ENCODE measurements around the gene SPC25. TPM values are rescaled to one million over a fixed set of nuclear protein-coding genes. Genes with fewer than 3 reads are reported as not detected.

SPC25 gene
- total and polyA plus RNA-seq, 9 of the 15 experiments (the other 6 are each of a cell fraction or from before 2014, with no cell fraction given) = 44.8 to 100 (median 75.0) TPM

DNA sequence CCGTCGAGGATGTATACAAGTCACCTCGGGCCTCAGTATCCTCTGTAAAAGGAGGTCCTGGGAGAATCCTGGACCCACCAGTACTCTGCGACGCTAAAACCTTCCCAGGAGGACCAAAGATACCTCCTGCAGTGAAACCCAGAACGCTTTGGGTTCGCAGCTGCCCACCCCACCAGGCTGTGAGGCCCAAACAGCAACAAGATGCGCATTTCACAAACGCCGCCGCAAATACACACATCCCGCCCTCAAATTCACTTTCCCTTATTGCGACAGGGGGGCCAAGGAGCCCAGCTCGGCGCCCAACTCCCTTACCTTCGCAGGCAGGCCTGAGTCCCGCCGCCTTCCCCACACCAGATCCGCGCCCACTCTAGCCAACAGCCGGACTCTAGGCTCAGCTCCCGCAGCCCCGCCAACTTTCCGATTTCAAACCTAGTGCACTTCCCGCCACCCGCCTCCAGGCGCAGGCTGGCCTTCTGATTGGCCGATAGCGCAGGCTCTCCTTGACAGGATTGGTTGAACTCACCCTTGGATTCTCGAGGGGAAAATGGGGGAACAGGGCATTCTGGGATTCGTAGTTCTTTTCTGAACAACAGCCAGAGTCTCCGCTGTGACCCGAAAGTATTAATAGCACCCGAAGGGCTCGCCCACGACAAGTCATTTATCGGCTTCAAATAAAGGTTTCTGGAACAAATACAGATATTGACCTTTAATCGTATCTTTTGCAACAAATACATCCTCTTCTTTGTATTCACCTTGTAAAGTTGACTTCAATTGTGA lies at the start of gene SPC25 (continued):
- TF ChIP-seq, protein P1, sequence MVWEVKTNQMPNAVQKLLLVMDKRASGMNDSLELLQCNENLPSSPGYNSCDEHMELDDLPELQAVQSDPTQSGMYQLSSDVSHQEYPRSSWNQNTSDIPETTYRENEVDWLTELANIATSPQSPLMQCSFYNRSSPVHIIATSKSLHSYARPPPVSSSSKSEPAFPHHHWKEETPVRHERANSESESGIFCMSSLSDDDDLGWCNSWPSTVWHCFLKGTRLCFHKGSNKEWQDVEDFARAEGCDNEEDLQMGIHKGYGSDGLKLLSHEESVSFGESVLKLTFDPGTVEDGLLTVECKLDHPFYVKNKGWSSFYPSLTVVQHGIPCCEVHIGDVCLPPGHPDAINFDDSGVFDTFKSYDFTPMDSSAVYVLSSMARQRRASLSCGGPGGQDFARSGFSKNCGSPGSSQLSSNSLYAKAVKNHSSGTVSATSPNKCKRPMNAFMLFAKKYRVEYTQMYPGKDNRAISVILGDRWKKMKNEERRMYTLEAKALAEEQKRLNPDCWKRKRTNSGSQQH (CRISPR knock-in tag; IDR thresholded peaks at IDR 0.05) = no peak
- peak; percentile 37; the same call in 1 of the 2 replicates for TF ChIP-seq ESRRA (IDR thresholded peaks at IDR 0.05; ENCODE audit: borderline replicate concordance, low read depth)
- no peak for TF ChIP-seq NR3C1 (CRISPR knock-in tag; IDR thresholded peaks at IDR 0.05)
- no peak for TF ChIP-seq ILK (tag; IDR thresholded peaks at IDR 0.05; ENCODE audit: borderline replicate concordance, low read depth)
- TF ChIP-seq, protein P2, sequence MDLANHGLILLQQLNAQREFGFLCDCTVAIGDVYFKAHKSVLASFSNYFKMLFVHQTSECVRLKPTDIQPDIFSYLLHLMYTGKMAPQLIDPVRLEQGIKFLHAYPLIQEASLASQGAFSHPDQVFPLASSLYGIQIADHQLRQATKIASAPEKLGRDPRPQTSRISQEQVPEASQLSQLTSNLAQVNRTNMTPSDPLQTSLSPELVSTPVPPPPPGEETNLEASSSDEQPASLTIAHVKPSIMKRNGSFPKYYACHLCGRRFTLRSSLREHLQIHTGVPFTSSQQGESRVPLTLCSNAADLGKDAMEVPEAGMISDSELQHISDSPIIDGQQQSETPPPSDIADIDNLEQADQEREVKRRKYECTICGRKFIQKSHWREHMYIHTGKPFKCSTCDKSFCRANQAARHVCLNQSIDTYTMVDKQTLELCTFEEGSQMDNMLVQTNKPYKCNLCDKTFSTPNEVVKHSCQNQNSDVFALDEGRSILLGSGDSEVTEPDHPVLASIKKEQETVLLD (IDR thresholded peaks at IDR 0.05) = 0 out of 2 replicates have a peak, but pooled peaks have one; percentile 30
- TF ChIP-seq CCNT2 (IDR thresholded peaks at IDR 0.05; ENCODE audit: borderline replicate concordance, extremely low read depth, insufficient read length, low read depth, low read length) = no peak
- TF ChIP-seq NR2F6 (CRISPR knock-in tag; IDR thresholded peaks at IDR 0.05) = no peak
- TF ChIP-seq GABPB2 (CRISPR knock-in tag; conservative IDR thresholded peaks at IDR 0.05) = no peak
- TF ChIP-seq KDM2B (CRISPR knock-in tag; IDR thresholded peaks at IDR 0.05) = no peak
- TF ChIP-seq ZNF699 (CRISPR knock-in tag; IDR thresholded peaks at IDR 0.05; ENCODE audit: insufficient replicate concordance) = no peak
- no peak for TF ChIP-seq GATAD2B (IDR thresholded peaks at IDR 0.05; ENCODE audit: borderline replicate concordance)
- TF ChIP-seq ZNF551 (CRISPR knock-in tag; IDR thresholded peaks at IDR 0.05) = no peak
- peak; percentile 81; the same call in 1 of the 2 replicates for TF ChIP-seq NFRKB (IDR thresholded peaks at IDR 0.05; ENCODE audit: low read depth)
- TF ChIP-seq, protein P3, sequence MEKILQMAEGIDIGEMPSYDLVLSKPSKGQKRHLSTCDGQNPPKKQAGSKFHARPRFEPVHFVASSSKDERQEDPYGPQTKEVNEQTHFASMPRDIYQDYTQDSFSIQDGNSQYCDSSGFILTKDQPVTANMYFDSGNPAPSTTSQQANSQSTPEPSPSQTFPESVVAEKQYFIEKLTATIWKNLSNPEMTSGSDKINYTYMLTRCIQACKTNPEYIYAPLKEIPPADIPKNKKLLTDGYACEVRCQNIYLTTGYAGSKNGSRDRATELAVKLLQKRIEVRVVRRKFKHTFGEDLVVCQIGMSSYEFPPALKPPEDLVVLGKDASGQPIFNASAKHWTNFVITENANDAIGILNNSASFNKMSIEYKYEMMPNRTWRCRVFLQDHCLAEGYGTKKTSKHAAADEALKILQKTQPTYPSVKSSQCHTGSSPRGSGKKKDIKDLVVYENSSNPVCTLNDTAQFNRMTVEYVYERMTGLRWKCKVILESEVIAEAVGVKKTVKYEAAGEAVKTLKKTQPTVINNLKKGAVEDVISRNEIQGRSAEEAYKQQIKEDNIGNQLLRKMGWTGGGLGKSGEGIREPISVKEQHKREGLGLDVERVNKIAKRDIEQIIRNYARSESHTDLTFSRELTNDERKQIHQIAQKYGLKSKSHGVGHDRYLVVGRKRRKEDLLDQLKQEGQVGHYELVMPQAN (IDR thresholded peaks at IDR 0.05; ENCODE audit: borderline replicate concordance) = peak; percentile 95
- TF ChIP-seq, protein P4, sequence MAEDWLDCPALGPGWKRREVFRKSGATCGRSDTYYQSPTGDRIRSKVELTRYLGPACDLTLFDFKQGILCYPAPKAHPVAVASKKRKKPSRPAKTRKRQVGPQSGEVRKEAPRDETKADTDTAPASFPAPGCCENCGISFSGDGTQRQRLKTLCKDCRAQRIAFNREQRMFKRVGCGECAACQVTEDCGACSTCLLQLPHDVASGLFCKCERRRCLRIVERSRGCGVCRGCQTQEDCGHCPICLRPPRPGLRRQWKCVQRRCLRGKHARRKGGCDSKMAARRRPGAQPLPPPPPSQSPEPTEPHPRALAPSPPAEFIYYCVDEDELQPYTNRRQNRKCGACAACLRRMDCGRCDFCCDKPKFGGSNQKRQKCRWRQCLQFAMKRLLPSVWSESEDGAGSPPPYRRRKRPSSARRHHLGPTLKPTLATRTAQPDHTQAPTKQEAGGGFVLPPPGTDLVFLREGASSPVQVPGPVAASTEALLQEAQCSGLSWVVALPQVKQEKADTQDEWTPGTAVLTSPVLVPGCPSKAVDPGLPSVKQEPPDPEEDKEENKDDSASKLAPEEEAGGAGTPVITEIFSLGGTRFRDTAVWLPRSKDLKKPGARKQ (CRISPR knock-in tag; IDR thresholded peaks at IDR 0.05) = no peak
- 0 out of 3 replicates have a peak, but pooled peaks of 1 of the 2 experiments have one; percentile 24 for TF ChIP-seq CBX3 (IDR thresholded peaks at IDR 0.05; ENCODE audit: borderline replicate concordance in 1 of 2, low read length in 2 of 2)
- TF ChIP-seq TSC22D4 (tag; IDR thresholded peaks at IDR 0.05) = no peak
- no peak for TF ChIP-seq RBM14 (IDR thresholded peaks at IDR 0.05; ENCODE audit: borderline replicate concordance, insufficient read depth, low read depth, low read length)
- TF ChIP-seq SP1 (CRISPR knock-in tag; IDR thresholded peaks at IDR 0.05) = peak; percentile 80
- peak; percentile 56; the same call in 1 of the 2 replicates for TF ChIP-seq NBN (IDR thresholded peaks at IDR 0.05; ENCODE audit: low read depth)
- no peak for TF ChIP-seq TAF15 (IDR thresholded peaks at IDR 0.05; ENCODE audit: low read depth, low read length)

Measured in K562 (cell line).